Measurements from ENCODE around the gene ARHGAP5.
"Not testable (repeated sequence)": the region's sequence is repeated elsewhere in the genome, so short reads cannot be mapped to it uniquely, and the experiment has no call there.

- TF ChIP-seq CTCF (conservative IDR thresholded peaks at IDR 0.05; ENCODE audit: low read length); EZH2phosphoT487 (IDR thresholded peaks at IDR 0.05; ENCODE audit: borderline replicate concordance, low read depth, low read length): not testable (repeated sequence)
Measured at GRCh38 chr14:32127731-32128654, 50.9 kb downstream of the ARHGAP5 start.

Measured in OCI-LY7 (cell line).